GM18508 (cell line): ENCODE results near the gene C20orf204.

Experiments
- ATAC-seq: cut with Tn5 transposase; IDR thresholded peaks from one replicate; pipeline ENCODE4 v1.9.1; 2021; ENCODE audit warnings: moderate number of reproducible peaks; ENCODE audit not compliant: insufficient read depth, unreplicated experiment

C20orf204 gene

GRCh38 chr20:64025826-64026412 is 10.1 kb upstream of the C20orf204 start:
- no peak for ATAC-seq

- ATAC-seq, result no peak
Observed at GRCh38 chr20:64027981-64028685, 7.8 kb upstream of the C20orf204 start.

DNA sequence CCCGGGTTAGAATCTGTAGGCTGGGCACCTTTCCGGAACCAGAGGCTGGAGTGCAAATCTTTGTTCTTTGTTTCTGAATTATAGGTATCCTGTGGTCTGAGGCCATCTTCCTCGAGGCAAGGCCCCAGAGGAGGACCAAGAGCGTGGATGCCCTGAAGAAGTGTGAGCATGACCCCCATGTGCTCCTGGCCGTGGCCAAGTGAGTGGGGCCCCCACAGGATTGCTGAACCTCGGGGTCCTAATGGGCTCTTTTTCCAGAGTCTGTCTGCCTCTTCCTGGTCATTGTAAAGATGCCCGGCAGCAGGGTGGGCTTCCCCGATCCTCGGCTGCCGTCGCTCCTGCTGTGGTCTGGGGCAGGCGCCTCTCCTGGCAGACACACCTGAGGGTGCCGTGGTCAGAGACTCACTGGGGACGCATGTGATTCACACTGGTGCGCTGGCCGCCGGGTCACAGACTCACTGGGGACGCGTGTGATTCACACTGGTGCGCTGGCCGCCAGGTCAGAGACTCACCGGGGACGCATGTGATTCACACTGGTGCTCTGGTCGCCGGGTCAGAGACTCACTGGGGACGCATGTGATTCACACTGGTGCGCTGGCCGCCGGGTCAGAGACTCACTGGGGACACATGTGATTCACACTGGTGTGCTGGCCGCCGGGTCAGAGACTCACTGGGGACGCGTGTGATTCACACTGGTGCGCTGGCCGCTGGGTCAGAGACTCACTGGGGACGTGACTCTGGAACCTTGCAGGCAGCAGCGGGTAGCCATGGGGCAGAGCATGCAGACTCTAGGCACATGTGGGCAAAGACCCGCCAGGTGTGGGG is 6.5 kb upstream of the C20orf204 start:
- no peak for ATAC-seq

DNA sequence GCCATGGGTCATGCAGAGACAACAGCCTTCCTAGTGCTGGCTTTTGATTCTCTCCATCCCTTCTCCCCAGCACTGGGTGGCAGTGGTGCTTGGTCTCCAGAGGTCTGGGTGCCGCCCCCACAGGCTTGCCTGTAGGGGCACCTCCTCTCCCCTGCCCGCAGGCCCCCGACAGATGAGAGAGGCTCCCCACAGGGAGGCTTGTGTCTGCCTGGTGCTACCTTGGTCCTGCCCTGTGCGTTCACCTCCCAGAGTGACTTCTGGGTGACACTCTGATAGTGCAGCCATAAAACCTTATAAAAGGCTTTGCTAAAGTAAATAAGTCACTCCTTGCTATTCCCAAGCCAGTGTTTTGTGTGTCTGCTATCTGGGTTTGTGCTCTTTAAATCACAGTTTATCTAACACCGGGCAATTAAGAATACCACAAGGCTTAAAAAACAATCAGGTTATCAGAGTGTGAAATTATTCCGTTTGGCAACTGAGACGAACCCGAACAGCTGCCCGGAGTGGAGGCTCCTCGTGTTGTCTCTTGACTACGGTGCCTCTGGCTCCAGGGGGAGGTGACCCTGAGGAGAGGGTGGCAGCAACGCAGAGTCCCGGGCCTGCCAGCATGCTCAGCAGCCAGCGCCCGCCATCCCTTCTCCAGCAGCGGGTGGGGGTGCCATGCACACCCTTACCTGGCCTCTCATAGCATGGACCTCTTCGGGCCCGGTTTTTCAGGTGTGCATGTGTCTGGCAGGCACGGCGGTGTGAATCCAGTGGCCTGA is 5.4 kb upstream of the C20orf204 start:
- no peak for ATAC-seq

GRCh38 chr20:64031822-64032314 is 4.1 kb upstream of the C20orf204 start:
- ATAC-seq, result no peak

DNA sequence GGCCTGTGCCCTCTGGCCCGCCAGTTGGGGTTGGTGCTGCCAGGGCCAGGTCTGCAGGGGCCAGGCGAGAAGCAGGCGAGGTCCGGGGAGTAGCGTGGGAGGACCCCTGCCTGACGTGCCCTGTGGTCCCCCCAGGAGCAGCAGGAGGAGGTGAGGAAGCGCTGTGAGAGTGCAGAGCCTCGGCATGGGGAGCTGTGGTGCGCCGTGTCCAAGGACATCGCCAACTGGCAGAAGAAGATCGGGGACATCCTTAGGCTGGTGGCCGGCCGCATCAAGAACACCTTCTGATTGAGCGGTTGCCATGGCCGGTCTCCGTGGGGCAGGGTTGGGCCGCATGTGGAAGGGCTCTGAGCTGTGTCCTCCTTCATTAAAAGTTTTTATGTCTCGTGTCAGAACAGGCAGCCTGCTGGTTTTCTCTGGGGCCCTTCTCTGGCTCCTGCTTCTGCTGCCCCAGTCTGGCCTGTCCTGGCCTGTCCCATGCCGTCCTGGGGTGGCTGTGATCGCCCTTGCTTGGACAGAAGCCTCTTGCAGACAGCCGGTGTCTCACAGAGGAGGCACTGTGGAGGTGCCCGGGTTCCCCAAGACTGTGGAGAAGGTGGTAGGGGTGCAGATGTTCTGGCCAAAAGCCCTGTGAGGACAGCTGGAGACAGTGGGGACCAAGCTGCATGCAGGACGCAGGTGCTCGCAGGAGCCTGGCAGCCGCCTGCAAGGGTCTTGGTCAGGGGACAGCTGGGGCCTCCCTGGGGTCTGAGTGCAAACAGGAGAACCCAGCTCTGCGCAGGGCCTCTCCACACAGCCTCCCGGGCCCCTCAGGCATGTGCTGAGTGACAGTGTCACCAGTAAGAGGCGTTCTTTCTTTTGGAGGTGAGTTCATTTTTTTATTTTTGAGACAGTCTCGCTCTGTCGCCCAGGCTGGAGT is 3.0 kb upstream of the C20orf204 start:
- ATAC-seq, result no peak

GRCh38 chr20:64033981-64034493 is 1.9 kb upstream of the C20orf204 start:
- no peak for ATAC-seq

DNA sequence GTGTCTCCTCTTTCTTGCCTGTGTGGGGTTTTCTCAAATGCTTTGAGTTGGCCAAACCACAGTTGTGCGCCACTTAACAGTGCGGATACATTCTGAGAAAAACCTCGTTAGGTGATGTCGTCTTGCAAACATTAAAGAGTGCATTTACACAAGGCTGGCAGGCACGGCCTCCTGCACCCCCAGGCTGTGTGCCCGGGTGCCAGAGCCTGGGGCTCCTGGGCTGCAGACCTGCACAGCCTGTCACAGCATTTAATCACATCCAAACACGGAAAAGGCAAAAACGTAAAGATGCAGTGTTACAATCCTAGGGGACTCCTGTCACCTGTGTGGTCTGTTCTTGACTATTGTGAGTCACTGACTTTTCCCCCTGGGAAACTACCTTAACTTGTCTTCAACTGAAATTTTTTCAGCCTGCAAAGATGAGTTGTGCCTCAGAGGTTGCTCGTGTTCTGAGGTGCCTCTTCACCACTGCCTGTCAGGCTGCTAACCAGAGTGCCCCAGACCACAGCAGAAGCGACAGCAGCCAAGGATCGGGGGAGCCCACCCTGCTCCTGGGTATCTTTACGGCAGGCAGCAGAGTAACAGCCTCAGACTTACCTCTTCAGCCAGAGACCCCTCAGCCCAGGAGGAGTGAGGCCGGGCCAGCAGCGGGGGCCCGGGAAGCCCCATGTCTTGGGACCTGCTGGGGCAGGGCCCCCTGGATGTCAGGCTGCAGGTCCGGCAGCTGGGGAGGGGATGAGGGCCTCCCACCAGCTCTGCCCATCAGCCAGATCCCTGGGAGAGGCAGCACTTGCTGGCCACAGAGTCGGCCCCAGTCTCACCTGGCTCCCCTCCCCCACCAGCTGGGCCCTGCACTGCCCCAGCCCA is 683 bp upstream of the C20orf204 start:
- no peak for ATAC-seq

GRCh38 chr20:64036346-64037198 is 590 bp downstream of the C20orf204 start:
- no peak for ATAC-seq

DNA sequence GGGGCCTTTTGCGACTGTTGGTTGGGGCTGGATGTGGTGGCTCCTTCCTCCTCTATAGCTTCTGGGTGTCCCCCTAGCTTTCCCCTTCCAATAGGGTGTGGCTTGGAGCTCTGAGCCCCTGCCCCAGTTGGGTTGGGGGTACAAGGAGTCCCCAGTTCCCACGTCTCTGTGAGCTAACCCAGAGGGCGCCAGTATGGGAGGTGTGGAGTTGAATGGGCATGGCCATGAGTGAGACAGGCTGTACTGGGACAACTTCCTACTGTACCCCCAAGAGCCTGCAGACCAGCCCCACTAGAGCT is 1.2 kb downstream of the C20orf204 start:
- no peak for ATAC-seq

DNA sequence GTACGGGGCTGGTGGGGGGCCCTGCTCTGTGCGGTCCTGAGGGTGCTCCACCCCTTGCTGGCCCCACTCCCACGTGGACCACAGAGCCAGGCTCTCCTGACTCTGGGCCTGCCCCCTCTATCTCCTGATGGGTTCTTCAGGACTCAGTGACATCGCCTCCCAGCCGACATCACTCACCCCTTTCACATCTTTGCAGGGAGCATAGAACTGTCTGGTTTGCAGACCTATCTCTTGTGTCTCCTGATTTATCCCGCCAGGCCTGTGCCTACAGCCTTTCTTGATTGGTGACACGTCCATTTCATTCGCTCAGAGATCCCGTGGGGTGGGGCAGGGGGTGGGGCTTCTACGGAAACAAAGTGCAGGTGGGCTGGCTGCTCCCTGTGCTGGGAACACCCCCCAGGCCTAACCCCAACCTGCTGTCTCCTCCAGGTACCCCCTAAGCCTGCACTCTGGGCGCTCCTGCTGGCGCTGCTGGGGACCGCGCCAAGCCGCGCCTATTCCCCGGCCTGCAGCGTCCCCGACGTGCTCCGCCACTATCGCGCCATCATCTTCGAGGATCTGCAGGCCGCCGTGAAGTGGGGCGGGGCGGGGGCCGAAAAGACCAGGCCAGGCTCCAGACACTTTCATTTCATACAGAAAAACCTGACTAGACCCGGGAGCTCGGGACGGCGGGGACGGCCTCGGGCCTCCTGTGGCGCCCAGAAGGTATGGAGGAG is 1.7 kb downstream of the C20orf204 start:
- no peak for ATAC-seq

DNA sequence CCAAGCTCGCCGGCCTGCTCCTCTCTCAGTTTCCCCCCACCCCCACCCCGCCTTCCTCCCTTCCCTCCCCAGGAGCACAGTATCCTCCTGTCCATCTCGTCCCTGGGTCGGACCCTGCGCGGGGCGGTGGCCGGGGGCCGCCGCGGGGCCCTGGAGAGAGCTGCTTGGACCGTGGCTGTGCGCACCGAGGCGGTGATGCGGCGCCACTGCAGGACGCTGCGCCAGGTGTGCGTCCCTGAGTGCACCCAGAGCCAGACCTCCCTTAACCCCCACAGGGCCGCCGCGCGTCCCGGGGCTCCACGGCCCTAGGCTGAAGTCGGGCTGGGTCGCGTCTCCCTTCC is 2.2 kb downstream of the C20orf204 start:
- ATAC-seq, result no peak

- no peak for ATAC-seq
Observed at GRCh38 chr20:64038565-64039292, 2.7 kb downstream of the C20orf204 start.

GRCh38 chr20:64039293-64040160 is 3.5 kb downstream of the C20orf204 start:
- ATAC-seq, result no peak

DNA sequence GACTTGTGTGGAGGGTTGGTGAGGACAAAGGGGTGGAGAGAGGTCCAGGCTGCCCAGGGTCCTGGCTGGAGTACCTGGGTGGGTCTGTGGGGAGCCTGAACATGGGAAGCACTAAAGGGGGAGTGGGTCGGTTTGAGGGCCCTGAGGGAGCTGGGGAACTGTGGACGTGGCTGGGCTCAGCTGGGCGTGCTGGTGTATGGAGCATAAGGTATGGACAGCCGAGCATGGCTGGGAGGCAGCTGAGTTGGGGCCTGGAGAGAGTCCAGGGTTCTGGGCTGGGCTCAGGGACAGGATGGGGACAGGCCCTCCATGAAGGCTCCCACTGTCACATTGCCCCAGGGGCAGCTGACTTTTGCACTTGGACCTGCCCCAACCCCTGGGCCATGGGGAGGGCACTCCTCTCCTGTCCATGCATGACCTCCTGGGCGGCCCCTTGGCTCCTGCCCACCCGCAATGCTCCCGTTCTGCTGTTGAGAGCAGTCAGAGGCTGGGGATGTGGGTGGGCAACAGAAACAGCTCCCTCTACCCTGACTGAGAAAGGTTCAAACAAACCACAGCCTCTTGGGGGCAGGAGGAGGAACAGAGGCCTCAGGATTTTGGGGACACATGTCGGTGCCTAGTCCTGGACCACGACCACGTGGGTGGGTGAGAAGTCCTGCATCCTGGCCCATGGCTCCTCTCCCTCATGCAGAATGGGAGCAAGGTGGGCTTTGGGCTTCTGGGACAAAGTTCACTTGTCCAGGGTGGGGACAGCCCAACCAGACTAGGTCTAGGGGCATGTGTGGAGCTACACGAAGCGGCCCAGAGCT is 4.5 kb downstream of the C20orf204 start:
- ATAC-seq, result no peak
